Ishikawa (cell line): ENCODE results near the gene GDNF.

ENCODE experiments used
- EP300 ChIP-seq: IDR thresholded peaks from 2 replicates; pipeline ENCODE4 v1.6.1; 2012; ENCODE audit warnings: borderline replicate concordance
- NFIC ChIP-seq: IDR thresholded peaks from 2 replicates; pipeline ENCODE4 v1.6.1; 2012
- RAD21 ChIP-seq: IDR thresholded peaks from 2 replicates; pipeline ENCODE4 v1.6.1; 2012; ENCODE audit warnings: low read depth
- TAF1 ChIP-seq: IDR thresholded peaks from 2 replicates; pipeline ENCODE4 v1.6.1; 2012; ENCODE audit warnings: low read depth, mild to moderate bottlenecking
- YY1 ChIP-seq: IDR thresholded peaks from 2 replicates; pipeline ENCODE4 v1.6.1; 2012; ENCODE audit warnings: low read depth
- ZBTB7A ChIP-seq: IDR thresholded peaks from 2 replicates; pipeline ENCODE4 v1.6.1; 2012; ENCODE audit warnings: low read depth
- TF ChIP-seq, protein P1 (sequence below): IDR thresholded peaks from 2 replicates; pipeline ENCODE4 v1.6.1; 2012
- TF ChIP-seq, protein P2 (sequence below): IDR thresholded peaks from 2 replicates; pipeline ENCODE4 v1.6.1; 2012; ENCODE audit warnings: low read depth, mild to moderate bottlenecking

DNA sequence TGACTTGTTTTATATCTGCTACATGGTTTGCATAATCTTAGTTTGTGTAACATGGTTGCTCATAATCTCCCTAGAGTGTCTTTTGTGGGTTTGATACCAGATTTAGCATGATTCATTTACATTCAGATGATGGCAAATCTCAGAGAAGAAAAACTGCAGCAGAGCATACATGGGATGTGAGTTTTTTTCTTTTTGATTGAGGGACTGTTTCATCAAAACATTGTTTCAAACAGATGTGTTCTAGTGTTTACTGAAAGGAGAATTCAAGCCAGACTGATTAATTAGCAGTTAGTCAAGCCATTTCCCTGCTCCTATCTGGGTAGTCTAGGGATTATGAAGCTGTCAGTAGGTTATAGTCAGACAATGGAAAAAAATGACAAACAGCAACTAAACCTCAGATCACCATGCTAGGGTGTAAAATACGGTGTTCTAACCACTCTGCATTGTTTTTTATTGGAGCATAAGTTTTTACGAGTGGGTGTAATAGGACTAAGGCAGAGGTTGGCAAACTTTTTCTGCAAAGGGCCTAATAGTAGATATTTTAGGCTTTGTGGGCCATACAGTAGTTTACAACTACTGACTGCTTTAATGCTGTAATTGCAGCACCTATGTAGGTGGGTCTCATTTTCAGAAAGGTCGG lies 10.5 kb upstream of the GDNF start:
- TF ChIP-seq, protein P1, sequence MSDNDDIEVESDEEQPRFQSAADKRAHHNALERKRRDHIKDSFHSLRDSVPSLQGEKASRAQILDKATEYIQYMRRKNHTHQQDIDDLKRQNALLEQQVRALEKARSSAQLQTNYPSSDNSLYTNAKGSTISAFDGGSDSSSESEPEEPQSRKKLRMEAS, result no peak
- TF ChIP-seq EP300, result no peak
- TF ChIP-seq, protein P2, sequence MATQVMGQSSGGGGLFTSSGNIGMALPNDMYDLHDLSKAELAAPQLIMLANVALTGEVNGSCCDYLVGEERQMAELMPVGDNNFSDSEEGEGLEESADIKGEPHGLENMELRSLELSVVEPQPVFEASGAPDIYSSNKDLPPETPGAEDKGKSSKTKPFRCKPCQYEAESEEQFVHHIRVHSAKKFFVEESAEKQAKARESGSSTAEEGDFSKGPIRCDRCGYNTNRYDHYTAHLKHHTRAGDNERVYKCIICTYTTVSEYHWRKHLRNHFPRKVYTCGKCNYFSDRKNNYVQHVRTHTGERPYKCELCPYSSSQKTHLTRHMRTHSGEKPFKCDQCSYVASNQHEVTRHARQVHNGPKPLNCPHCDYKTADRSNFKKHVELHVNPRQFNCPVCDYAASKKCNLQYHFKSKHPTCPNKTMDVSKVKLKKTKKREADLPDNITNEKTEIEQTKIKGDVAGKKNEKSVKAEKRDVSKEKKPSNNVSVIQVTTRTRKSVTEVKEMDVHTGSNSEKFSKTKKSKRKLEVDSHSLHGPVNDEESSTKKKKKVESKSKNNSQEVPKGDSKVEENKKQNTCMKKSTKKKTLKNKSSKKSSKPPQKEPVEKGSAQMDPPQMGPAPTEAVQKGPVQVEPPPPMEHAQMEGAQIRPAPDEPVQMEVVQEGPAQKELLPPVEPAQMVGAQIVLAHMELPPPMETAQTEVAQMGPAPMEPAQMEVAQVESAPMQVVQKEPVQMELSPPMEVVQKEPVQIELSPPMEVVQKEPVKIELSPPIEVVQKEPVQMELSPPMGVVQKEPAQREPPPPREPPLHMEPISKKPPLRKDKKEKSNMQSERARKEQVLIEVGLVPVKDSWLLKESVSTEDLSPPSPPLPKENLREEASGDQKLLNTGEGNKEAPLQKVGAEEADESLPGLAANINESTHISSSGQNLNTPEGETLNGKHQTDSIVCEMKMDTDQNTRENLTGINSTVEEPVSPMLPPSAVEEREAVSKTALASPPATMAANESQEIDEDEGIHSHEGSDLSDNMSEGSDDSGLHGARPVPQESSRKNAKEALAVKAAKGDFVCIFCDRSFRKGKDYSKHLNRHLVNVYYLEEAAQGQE, result no peak
- no peak for TF ChIP-seq TAF1
- TF ChIP-seq ZBTB7A, result no peak
- no peak for TF ChIP-seq NFIC
- no peak for TF ChIP-seq RAD21
- no peak for TF ChIP-seq YY1
